Measurements from ENCODE around the gene PRM2. TPM values are rescaled to one million over a fixed set of nuclear protein-coding genes. Genes with fewer than 3 reads are reported as not detected.

Gene PRM2
- total and polyA plus RNA-seq, 2 experiments from 2014 or later, result not detected

- DNase-seq (ENCODE audit: low spot score) (no peak), ATAC-seq (no peak)
- Histone ChIP-seq H4K20me1 (replicated peaks; ENCODE audit: insufficient read depth) (no peaks in the 10 kb centered on the region), H3K4me2 (peak overlapping the region; percentile 66), H2AFZ (peak overlapping the region; percentile 97), H3K79me2 (replicated peaks; ENCODE audit: insufficient read depth) (no peaks in the 10 kb centered on the region), H3F3A (replicated peaks; ENCODE audit: low read depth) (0 out of 2 replicates have a peak, but pooled peaks cover 6% of the 10 kb centered on the region), H3K4me1 (ENCODE audit: insufficient read depth) (peaks cover 9% of the 10 kb centered on the region; the same call in 1 of the 2 replicates), H3K27me3 (ENCODE audit: insufficient read depth) (no peaks in the 10 kb centered on the region), H3K27ac (ENCODE audit: low read depth) (no peak overlapping the region), H3K36me3 (ENCODE audit: insufficient read depth) (no peaks in the 10 kb centered on the region), H3K9me2 (ENCODE audit: insufficient read depth) (no peaks in the 10 kb centered on the region), H3K4me3 (no peak overlapping the region)
- Mint-ChIP-seq H3K9me3 (no peaks in the 10 kb centered on the region), H3K36me3 (ENCODE audit: low read depth) (no peaks in the 10 kb centered on the region), H3K27ac (no peak overlapping the region), H3K27me3 (ENCODE audit: insufficient read depth, low read depth, poor library complexity) (peaks cover 13% of the 10 kb centered on the region), H3K4me1 (peaks cover 8% of the 10 kb centered on the region), H3K4me3 (no peak overlapping the region)
- TF ChIP-seq POLR2AphosphoS5 (IDR thresholded peaks at IDR 0.05; ENCODE audit: low read depth) (no peak), CREB1 (CRISPR knock-in tag; IDR thresholded peaks at IDR 0.05; ENCODE audit: low read depth) (no peak), EZH2 (IDR thresholded peaks at IDR 0.05; ENCODE audit: low read depth, unreplicated experiment) (no peak), STAT1 (IDR thresholded peaks at IDR 0.05; ENCODE audit: unreplicated experiment) (no peak), ZNF462 (CRISPR knock-in tag; IDR thresholded peaks at IDR 0.05) (no peak), CTCF (conservative IDR thresholded peaks at IDR 0.05; ENCODE audit: low read depth in 2 of 2) (no peak), JUNB (IDR thresholded peaks at IDR 0.05; ENCODE audit: unreplicated experiment) (no peak), ETS1 (IDR thresholded peaks at IDR 0.05) (no peak), EZH2phosphoT487 (IDR thresholded peaks at IDR 0.05; ENCODE audit: unreplicated experiment) (no peak), ZNF114 (CRISPR knock-in tag; IDR thresholded peaks at IDR 0.05) (no peak), NANOG (IDR thresholded peaks at IDR 0.05; ENCODE audit: borderline replicate concordance) (no peak), REST (IDR thresholded peaks at IDR 0.05; ENCODE audit: unreplicated experiment) (no peak), ZNF331 (CRISPR knock-in tag; IDR thresholded peaks at IDR 0.05; ENCODE audit: low read depth) (no peak)
Observed at GRCh38 chr16:11232302-11232851, 43.9 kb downstream of the PRM2 start.
